Fibroblast of upper back skin (primary cell): ENCODE results near the gene PLLP.
A peak's percentile ranks its signal among the peaks of the same experiment; 100 is the strongest.

ENCODE experiments used
- DNase-seq: peaks from one replicate; pipeline ENCODE4 v3.0.0-alpha.2; 2013

PLLP gene

GRCh38 chr16:57252148-57252721 lies 32.2 kb downstream of the PLLP start:
- no peak for DNase-seq

- DNase-seq, result no peak
These were observed 33.1 kb downstream of the PLLP start for GRCh38 chr16:57251352-57251751.

GRCh38 chr16:57245472-57246113 lies 38.9 kb downstream of the PLLP start:
- DNase-seq, result no peak

- DNase-seq, result peak; percentile 97
These were observed 39.6 kb downstream of the PLLP start, which contains the start of gene ARL2BP for GRCh38 chr16:57244767-57245471. Gene ARL2BP (plus strand): TSS chr16:57245259. CDS start chr16:57245368, 109 bp downstream.

GRCh38 chr16:57244463-57244766 lies 40.1 kb downstream of the PLLP start:
- no peak for DNase-seq

DNA sequence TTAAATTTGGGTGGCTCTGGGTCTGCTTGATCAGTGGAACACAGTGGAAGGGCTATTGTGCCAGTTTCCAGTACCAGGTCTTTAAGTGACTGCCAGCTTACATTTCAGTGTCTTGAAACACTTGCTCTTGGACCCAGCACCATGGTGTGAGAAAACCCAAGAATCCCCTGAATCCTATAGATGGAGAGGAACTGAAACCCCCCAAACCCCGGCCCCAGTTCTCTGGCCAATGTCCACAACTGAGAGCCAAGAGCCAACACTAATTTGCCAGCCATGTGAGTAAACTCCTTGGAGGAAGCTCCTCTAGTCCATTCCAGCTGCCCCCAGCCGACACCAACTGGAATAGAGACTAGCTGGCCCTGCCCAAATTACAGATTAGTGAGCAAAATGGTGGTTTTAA lies 41.8 kb downstream of the PLLP start:
- DNase-seq, result no peak

DNA sequence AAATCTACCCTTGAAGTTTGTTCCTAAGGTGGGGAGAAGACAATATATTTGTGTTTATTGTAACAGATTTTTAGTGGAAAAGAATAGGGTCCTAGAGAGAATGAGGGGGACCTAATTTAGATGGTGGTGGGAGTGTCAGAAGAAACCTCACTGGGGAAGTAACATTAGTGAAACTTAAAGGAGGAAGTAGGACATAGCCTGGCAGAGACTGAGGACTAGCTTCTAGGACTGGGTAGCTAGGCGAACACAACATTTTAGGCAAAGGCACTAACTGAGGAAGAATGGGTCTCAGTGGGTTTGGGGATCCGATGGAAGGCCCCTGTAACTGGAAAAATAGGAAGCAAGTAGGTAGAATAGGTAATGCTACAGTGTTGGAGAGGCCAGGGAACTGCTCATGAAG lies 43.6 kb downstream of the PLLP start:
- no peak for DNase-seq

GRCh38 chr16:57239107-57239506 lies 45.4 kb downstream of the PLLP start:
- DNase-seq, result no peak

DNA sequence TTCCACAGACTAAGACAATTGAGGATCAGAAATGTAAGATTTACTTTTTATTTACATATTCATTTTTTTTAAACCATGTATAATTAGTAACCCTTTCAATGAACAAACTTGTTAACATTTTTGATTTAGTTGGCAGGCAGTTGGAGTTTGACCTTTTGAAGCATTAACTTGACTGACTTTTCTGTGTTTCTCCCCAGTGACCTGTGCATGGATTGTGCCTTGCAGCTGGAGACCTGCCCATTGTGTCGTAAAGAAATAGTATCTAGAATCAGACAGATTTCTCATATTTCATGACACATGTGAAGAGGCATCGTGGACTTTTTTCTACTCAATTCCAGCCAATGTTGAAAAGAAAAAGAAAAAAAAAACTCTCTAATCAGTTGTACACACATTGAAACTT lies 45.8 kb downstream of the PLLP start:
- DNase-seq, result no peak

- DNase-seq, result no peak
These were observed 48.5 kb downstream of the PLLP start for GRCh38 chr16:57236022-57236350.

GRCh38 chr16:57235128-57236021 lies 49.1 kb downstream of the PLLP start:
- DNase-seq, result peak; percentile 79

- DNase-seq, result no peak
These were observed 49.8 kb downstream of the PLLP start for GRCh38 chr16:57234707-57235092.

GRCh38 chr16:57233944-57234706 lies 50.3 kb downstream of the PLLP start:
- no peak for DNase-seq

GRCh38 chr16:57231821-57232350 lies 52.6 kb downstream of the PLLP start:
- DNase-seq, result no peak

DNA sequence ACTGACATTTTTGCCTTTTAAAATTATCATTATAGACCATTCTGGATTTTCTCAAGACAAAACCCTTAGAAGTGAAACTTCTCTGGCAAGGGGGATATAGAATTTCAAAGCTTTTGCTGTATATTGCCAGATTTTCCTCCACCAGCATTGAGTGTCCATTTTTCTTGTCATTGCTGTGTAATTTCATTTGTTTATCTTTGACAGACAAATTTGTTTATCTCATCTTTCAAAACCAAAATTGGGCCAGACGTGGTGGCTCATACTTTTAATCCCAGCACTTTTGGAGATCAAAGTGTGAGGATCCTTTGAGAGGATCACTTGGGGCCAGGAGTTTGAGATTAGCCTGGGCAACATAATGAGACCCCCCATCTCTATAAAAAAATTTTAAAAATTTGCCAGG lies 55.4 kb downstream of the PLLP start:
- no peak for DNase-seq

GRCh38 chr16:57226701-57227621 lies 57.5 kb downstream of the PLLP start:
- DNase-seq, result peak; percentile 13

- no peak for DNase-seq
These were observed 58.5 kb downstream of the PLLP start for GRCh38 chr16:57225978-57226377.

DNA sequence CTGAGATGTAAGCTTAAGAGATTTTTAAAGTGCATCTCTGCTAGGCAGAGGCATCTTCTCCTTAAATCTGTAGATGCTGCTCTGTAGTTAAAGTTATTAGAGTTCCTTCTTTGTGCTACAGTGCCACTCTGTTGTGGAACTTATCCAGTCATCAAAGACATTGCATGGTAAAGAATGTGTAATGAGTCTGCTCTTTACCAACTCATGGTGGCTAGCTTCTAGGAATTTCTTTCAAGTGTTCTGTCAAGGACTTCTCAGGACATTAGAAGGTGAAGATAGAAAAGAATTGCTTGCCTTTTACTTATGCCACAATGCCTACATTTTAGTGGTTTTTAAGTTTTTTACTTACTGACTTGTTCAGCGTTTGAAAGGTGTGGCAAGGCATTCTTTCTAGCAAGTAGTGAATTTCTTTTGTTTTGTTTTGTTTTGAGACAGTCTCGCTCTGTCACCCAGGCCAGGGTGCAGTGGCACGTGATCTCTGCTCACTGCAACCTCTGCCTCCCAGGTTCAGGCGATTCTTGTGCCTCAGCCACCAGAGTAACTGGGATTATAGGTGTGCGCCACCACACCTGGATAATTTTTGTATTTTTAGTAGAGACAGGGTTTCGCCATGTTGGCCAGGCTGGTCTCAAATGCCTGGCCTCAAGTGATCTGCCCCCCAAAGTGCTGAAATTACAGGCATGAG lies 59.7 kb downstream of the PLLP start:
- DNase-seq, result no peak

- no peak for DNase-seq
These were observed 61.4 kb downstream of the PLLP start for GRCh38 chr16:57223057-57223456.

GRCh38 chr16:57216968-57217367 lies 67.5 kb downstream of the PLLP start:
- no peak for DNase-seq

- no peak for DNase-seq
These were observed 71.0 kb downstream of the PLLP start for GRCh38 chr16:57213462-57213861.
